HepG2 (cell line): ENCODE data around the gene SGK1. TPM values are rescaled to one million over a fixed set of nuclear protein-coding genes. Genes with fewer than 3 reads are reported as not detected.
A peak's percentile ranks its signal among the peaks of the same experiment; 100 is the strongest.

Experiments
- ATAC-seq: fragments of 200-7000 bp; cut with Tn5 transposase; 3 replicates; pipeline ENCODE4 v1.9.1; 2020; ENCODE audit warnings: mild to moderate bottlenecking, moderate library complexity
- BruUV-seq: library from RNA; stranded (reverse); fragments of 400-500 nt; replicated peaks from 2 replicates; lab custom pipeline; 2021; lab: Mats Ljungman, UMichigan
- CTCF ChIA-PET: fragments of 300-600 bp; formaldehyde crosslinking; extraction: SDS; loops from one replicate; lab custom pipeline; 2021; ENCODE audit warnings: low total read pairs, inconsistent platforms, low intra/inter-chr PET ratio; lab: Yijun Ruan, JAX
- POLR2A ChIA-PET: fragments of 350-600 bp; sonication (Branson Sonifier 250); formaldehyde crosslinking; loops from one replicate; lab custom pipeline; 2020; ENCODE audit warnings: antibody characterized with exemption, inconsistent platforms; lab: Yijun Ruan, JAX
- DNase-seq: peaks from one replicate; pipeline ENCODE4 v3.0.0-alpha.2; 2015; ENCODE audit warnings: low spot score
- FAIRE-seq: peaks from 3 replicates; lab custom pipeline; 2011; peaks lifted over from hg19 to GRCh38; lab: Jason Lieb, UNC
- H2AFZ ChIP-seq: one replicate; pipeline ENCODE4 v1.6.1; 2011; ENCODE audit warnings: low read length, inconsistent platforms
- H3K27ac ChIP-seq: fragments of 300-600 bp; 3 replicates; pipeline ENCODE4 v1.8.0; 2011; ENCODE audit warnings: mixed run types, mild to moderate bottlenecking, mixed read lengths, low read length, inconsistent platforms; ENCODE audit not compliant: insufficient read depth; ENCODE audit errors: extremely low read length
- H3K27me3 ChIP-seq, 2 experiments: fragments of 200-600 bp in 1 of 2; 2 replicates in 1 of 2; 3 replicates in 1 of 2; pipeline versions ENCODE4 v1.6.0 to v1.8.0; 2011; ENCODE audit warnings: low read length in 2 of 2, mild to moderate bottlenecking in 2 of 2, moderate library complexity in 2 of 2, inconsistent platforms in 1 of 2; ENCODE audit not compliant: insufficient read depth in 2 of 2, control insufficient read depth in 1 of 2
- H3K36me3 ChIP-seq, 2 experiments: fragments of 200-600 bp in 1 of 2; replicated peaks in 1 of 2; 2 replicates in 1 of 2; 3 replicates in 1 of 2; pipeline versions ENCODE4 v1.5.1 to v1.8.0; 2011; ENCODE audit warnings: low read length in 2 of 2, inconsistent platforms in 1 of 2; ENCODE audit not compliant: insufficient read depth in 2 of 2, control insufficient read depth in 1 of 2
- H3K4me1 ChIP-seq: 2 replicates; pipeline ENCODE4 v1.5.1; 2012; ENCODE audit warnings: low read length, inconsistent platforms; ENCODE audit not compliant: insufficient read depth
- H3K4me2 ChIP-seq: 2 replicates; pipeline ENCODE4 v1.6.0; 2011; ENCODE audit warnings: low read depth, low read length, inconsistent platforms
- H3K4me3 ChIP-seq, 3 experiments: fragments of 200-600 bp in 1 of 3; sonication (generic), shearing (Covaris generic) in 1 of 3; replicated peaks in 1 of 3; 2 replicates each; pipeline ENCODE4 v1.5.1; 2011 to 2016; ENCODE audit warnings: low read length in 3 of 3, inconsistent platforms in 2 of 3, low read depth in 2 of 3, mild to moderate bottlenecking in 2 of 3, control low read depth in 1 of 3, mixed read lengths in 1 of 3; ENCODE audit not compliant: insufficient read depth in 1 of 3
- H3K79me2 ChIP-seq: one replicate; pipeline ENCODE4 v1.6.1; 2011; ENCODE audit warnings: low read length, inconsistent platforms; ENCODE audit not compliant: insufficient read depth
- H3K9ac ChIP-seq: 2 replicates; pipeline ENCODE4 v1.6.0; 2011; ENCODE audit warnings: mild to moderate bottlenecking, low read depth, low read length, inconsistent platforms; ENCODE audit not compliant: insufficient read depth
- H3K9me3 ChIP-seq: 2 replicates; pipeline ENCODE4 v1.5.1; 2012; ENCODE audit warnings: mild to moderate bottlenecking, low read length
- H4K20me1 ChIP-seq: 2 replicates; pipeline ENCODE4 v1.6.0; 2011; ENCODE audit warnings: inconsistent platforms, mild to moderate bottlenecking, low read length, moderate library complexity; ENCODE audit not compliant: insufficient read depth
- ADNP ChIP-seq: sonication (generic); formaldehyde crosslinking; IDR thresholded peaks from 2 replicates; pipeline ENCODE4 v1.4.0; 2020; ENCODE audit warnings: missing genetic modification reagents
- AHR ChIP-seq: IDR thresholded peaks from 2 replicates; pipeline ENCODE4 v1.6.1; 2018; ENCODE audit warnings: missing genetic modification reagents, missing compliant biosample characterization
- ATAD3A ChIP-seq: sonication (generic); formaldehyde crosslinking; IDR thresholded peaks from 2 replicates; pipeline ENCODE4 v1.4.0; 2020; ENCODE audit warnings: missing genetic modification reagents
- CEBPB ChIP-seq: IDR thresholded peaks from 2 replicates; pipeline ENCODE4 v1.6.1; 2011; ENCODE audit warnings: low read depth, low read length, improper control_type of control experiment, borderline replicate concordance
- CEBPG ChIP-seq: IDR thresholded peaks from 2 replicates; pipeline ENCODE4 v1.6.1; 2016
- ELF3 ChIP-seq: IDR thresholded peaks from 2 replicates; pipeline ENCODE4 v1.6.1; 2016; ENCODE audit warnings: missing genetic modification reagents, missing compliant biosample characterization
- GATAD2A ChIP-seq: IDR thresholded peaks from 2 replicates; pipeline ENCODE4 v1.6.1; 2016
- MED1 ChIP-seq: sonication (generic); formaldehyde crosslinking; IDR thresholded peaks from 2 replicates; pipeline ENCODE4 v1.4.0; 2020; ENCODE audit warnings: missing genetic modification reagents
- MTF2 ChIP-seq: sonication (generic); formaldehyde crosslinking; IDR thresholded peaks from 2 replicates; pipeline ENCODE4 v1.5.0; 2020; ENCODE audit warnings: missing genetic modification reagents, borderline replicate concordance
- NR2F6 ChIP-seq, 2 experiments: IDR thresholded peaks; 2 replicates each; pipeline ENCODE4 v1.6.1; 2016; ENCODE audit warnings: antibody characterized with exemption in 1 of 2, mild to moderate bottlenecking in 1 of 2
- RBAK ChIP-seq: sonication (generic); formaldehyde crosslinking; IDR thresholded peaks from 2 replicates; pipeline ENCODE4 v1.5.1; 2020; ENCODE audit warnings: mild to moderate bottlenecking, missing genetic modification reagents
- TBX2 ChIP-seq: sonication (generic); formaldehyde crosslinking; IDR thresholded peaks from 2 replicates; pipeline ENCODE4 v1.5.0; 2020; ENCODE audit warnings: missing genetic modification reagents, mild to moderate bottlenecking, borderline replicate concordance
- ZBTB21 ChIP-seq: sonication (generic); formaldehyde crosslinking; IDR thresholded peaks from 2 replicates; pipeline ENCODE4 v1.4.0; 2020; ENCODE audit warnings: missing genetic modification reagents
- ZNF121 ChIP-seq: sonication (generic); formaldehyde crosslinking; IDR thresholded peaks from 2 replicates; pipeline ENCODE4 v1.5.0; 2020; ENCODE audit warnings: mild to moderate bottlenecking, missing genetic modification reagents
- ZNF629 ChIP-seq: sonication (generic); formaldehyde crosslinking; conservative IDR thresholded peaks from 2 replicates; pipeline ENCODE4 v1.5.0; 2020; ENCODE audit warnings: missing genetic modification reagents
- WGBS: methylation state at CpG from one replicate; pipeline ENCODE4 v1.1.6; 2017; ENCODE audit warnings: low lambda C conversion rate; 5-methylcytosine and 5-hydroxymethylcytosine counted together
- in situ Hi-C: cut with HindIII; loops from 2 replicates; pipeline ENCODE4 v1.10.0; 2017; ENCODE audit warnings: low pct_unique_long_range_greater_than_20kb; ENCODE audit not compliant: extremely low pct_ligation_motif_present
- intact Hi-C: fragments of 100-400 bp; cut with micrococcal nuclease; formaldehyde crosslinking; loops from one replicate; pipeline ENCODE4 v1.10.0; 2022; ENCODE audit not compliant: unreplicated experiment
- polyA plus RNA-seq, 8 experiments: library from polyadenylated mRNA; depleted of rRNA in 3 of 8; stranded (reverse) in 7 of 8; unstranded in 1 of 8; fragments of >200 nt; fragmentation: Illumina TruSeq in 4 of 8; extraction: Trizol in 4 of 8; gene quantifications; 2 replicates each; pipeline versions ENCODE4 v1.2.1 to v1.2.3, GENCODE V29; 2011 to 2016; ENCODE audit warnings: low read depth in 4 of 8, missing spikeins in 1 of 8, mixed read lengths in 1 of 8; ENCODE audit not compliant: insufficient read depth in 1 of 8
- total RNA-seq, 5 experiments: library from RNA; depleted of rRNA; stranded (reverse); fragments of >200 nt; fragmentation: Illumina TruSeq; extraction: Trizol; gene quantifications; 2 replicates each; pipeline ENCODE4 v1.2.3, GENCODE V29; 2016; ENCODE audit warnings: low read depth in 1 of 5
- TF ChIP-seq, protein P1 (sequence below): IDR thresholded peaks from 2 replicates; pipeline ENCODE4 v1.4.0; 2020; ENCODE audit warnings: mild to moderate bottlenecking, missing genetic modification reagents
- TF ChIP-seq, protein P2 (sequence below): fragments of 450-650 bp; IDR thresholded peaks from 2 replicates; pipeline ENCODE4 v1.6.1; 2017

Gene SGK1
- total and polyA plus RNA-seq, 2 of the 13 experiments (the other 11 are each of a cell fraction or from before 2014, with no cell fraction given), result 56.1 to 56.2 TPM

DNA sequence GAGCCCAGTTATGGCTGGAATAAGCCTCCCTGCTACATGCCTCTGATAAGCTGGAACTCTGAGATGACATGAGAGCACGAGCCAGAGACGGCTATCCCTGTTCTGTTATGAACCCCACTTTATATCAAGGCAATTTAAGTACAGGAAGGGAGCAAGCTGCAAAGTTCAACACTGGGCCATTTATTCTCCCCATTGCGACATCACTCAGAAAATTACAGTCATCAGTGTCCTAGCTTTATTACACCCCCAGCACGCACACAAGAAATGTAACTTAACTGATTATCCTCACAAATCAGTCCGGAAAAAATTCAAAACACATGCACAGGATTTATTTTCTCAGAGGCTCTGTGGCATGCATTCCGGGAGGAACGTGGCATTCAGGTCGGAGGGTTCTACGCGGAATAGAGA is 140.2 kb downstream of the SGK1 start:
- Histone ChIP-seq H3K27me3 (no peaks in the 10 kb centered on the region; a peak in 1 of 5 replicates), H3K79me2 (peaks cover 18% of the 10 kb centered on the region), H3K36me3 (peaks cover 4 to 7% of the 10 kb centered on the region in 2 experiments; a peak in 4 of 5 replicates), H3K4me2 (no peak overlapping the region), H3K9me3 (no peaks in the 10 kb centered on the region), H2AFZ (no peak overlapping the region), H3K9ac (no peak overlapping the region), H3K4me1 (peaks cover 65% of the 10 kb centered on the region), H3K27ac (no peak overlapping the region), H4K20me1 (peaks cover 11% of the 10 kb centered on the region), H3K4me3 (no peak overlapping the region)
- FAIRE-seq (peak; percentile 21), ATAC-seq (no peak), DNase-seq (peak; percentile 56)
- BruUV-seq, result no TSS peak
- ChIA-PET CTCF (interaction anchor here (1.0 kb wide), 1 partner anchor 20 kb away, joined by 3 read pairs; no protein-coding TSS in a partner anchor), POLR2A (interaction anchor here (0.7 to 3.9 kb wide), 2 partner anchors 19 to 21 kb away, joined by 3 to 15 read pairs; no protein-coding TSS in a partner anchor)
- in situ Hi-C loops, result no loop called here
- 88% methylated on average over 10 of the region's 10 CpGs for WGBS
- intact Hi-C loops, result loop anchor here (10.0 kb wide), 1 partner anchor 147 kb away; no protein-coding TSS in a partner anchor
- TF ChIP-seq ELF3 (no peak), CEBPG (CRISPR knock-in tag) (peak; percentile 90), ZNF121 (CRISPR knock-in tag) (no peak), ADNP (CRISPR knock-in tag) (no peak), ZNF629 (no peak), MTF2 (CRISPR knock-in tag) (no peak), AHR (CRISPR knock-in tag) (no peak), GATAD2A (CRISPR knock-in tag) (peak; percentile 40; the same call in 1 of the 2 replicates), CEBPB (peak; percentile 96), NR2F6 (IDR thresholded peaks at IDR 0.05) (no peak), NR2F6 (CRISPR knock-in tag; IDR thresholded peaks at IDR 0.05) (peak; percentile 6; the same call in 1 of the 2 replicates), RBAK (CRISPR knock-in tag) (no peak), ATAD3A (no peak), ZBTB21 (CRISPR knock-in tag) (no peak), MED1 (CRISPR knock-in tag) (peak; percentile 36; the same call in 1 of the 2 replicates), TBX2 (CRISPR knock-in tag) (0 out of 2 replicates have a peak, but pooled peaks have one; percentile 45)
- TF ChIP-seq, protein P1, sequence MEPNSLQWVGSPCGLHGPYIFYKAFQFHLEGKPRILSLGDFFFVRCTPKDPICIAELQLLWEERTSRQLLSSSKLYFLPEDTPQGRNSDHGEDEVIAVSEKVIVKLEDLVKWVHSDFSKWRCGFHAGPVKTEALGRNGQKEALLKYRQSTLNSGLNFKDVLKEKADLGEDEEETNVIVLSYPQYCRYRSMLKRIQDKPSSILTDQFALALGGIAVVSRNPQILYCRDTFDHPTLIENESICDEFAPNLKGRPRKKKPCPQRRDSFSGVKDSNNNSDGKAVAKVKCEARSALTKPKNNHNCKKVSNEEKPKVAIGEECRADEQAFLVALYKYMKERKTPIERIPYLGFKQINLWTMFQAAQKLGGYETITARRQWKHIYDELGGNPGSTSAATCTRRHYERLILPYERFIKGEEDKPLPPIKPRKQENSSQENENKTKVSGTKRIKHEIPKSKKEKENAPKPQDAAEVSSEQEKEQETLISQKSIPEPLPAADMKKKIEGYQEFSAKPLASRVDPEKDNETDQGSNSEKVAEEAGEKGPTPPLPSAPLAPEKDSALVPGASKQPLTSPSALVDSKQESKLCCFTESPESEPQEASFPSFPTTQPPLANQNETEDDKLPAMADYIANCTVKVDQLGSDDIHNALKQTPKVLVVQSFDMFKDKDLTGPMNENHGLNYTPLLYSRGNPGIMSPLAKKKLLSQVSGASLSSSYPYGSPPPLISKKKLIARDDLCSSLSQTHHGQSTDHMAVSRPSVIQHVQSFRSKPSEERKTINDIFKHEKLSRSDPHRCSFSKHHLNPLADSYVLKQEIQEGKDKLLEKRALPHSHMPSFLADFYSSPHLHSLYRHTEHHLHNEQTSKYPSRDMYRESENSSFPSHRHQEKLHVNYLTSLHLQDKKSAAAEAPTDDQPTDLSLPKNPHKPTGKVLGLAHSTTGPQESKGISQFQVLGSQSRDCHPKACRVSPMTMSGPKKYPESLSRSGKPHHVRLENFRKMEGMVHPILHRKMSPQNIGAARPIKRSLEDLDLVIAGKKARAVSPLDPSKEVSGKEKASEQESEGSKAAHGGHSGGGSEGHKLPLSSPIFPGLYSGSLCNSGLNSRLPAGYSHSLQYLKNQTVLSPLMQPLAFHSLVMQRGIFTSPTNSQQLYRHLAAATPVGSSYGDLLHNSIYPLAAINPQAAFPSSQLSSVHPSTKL, result peak; percentile 37
- TF ChIP-seq, protein P2, sequence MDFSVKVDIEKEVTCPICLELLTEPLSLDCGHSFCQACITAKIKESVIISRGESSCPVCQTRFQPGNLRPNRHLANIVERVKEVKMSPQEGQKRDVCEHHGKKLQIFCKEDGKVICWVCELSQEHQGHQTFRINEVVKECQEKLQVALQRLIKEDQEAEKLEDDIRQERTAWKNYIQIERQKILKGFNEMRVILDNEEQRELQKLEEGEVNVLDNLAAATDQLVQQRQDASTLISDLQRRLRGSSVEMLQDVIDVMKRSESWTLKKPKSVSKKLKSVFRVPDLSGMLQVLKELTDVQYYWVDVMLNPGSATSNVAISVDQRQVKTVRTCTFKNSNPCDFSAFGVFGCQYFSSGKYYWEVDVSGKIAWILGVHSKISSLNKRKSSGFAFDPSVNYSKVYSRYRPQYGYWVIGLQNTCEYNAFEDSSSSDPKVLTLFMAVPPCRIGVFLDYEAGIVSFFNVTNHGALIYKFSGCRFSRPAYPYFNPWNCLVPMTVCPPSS, result no peak
